Transverse colon (tissue), 4 donors: Measurements from ENCODE around the gene ZNF618. TPM values are rescaled to one million over a fixed set of nuclear protein-coding genes. Genes with fewer than 3 reads are reported as not detected.

Source experiments
- DNase-seq: peaks from one replicate; pipeline ENCODE4 v3.0.0-alpha.2; 2019
- H3K27ac ChIP-seq, 4 donors: fragments of 200-600 bp; sonication (generic); 2 replicates each; pipeline ENCODE4 v1.5.1; 2016 to 2018; ENCODE audit warnings: inconsistent platforms in 4 of 4
- H3K27me3 ChIP-seq: fragments of 200-600 bp; sonication (generic); 2 replicates; pipeline ENCODE4 v1.5.1; 2017; ENCODE audit warnings: inconsistent platforms
- H3K36me3 ChIP-seq, 4 donors: fragments of 200-600 bp; sonication (generic); 2 replicates each; pipeline ENCODE4 v1.5.1; 2017 to 2019; ENCODE audit warnings: inconsistent platforms in 4 of 4
- H3K4me1 ChIP-seq, 4 donors: fragments of 200-600 bp; sonication (generic); 2 replicates each; pipeline ENCODE4 v1.5.1; 2017 to 2020; ENCODE audit warnings: inconsistent platforms in 4 of 4
- H3K4me3 ChIP-seq, 4 donors: fragments of 200-600 bp; sonication (generic); 1 replicate in 1 of 4; 2 replicates in 3 of 4; pipeline versions ENCODE4 v1.5.1 to v1.6.1; 2017 to 2019; ENCODE audit warnings: inconsistent platforms in 4 of 4
- H3K9me3 ChIP-seq, 2 donors: fragments of 200-600 bp; sonication (generic); 2 replicates each; pipeline ENCODE4 v1.5.1; 2017 to 2019; ENCODE audit warnings: inconsistent platforms in 2 of 2
- EP300 ChIP-seq: sonication (generic); formaldehyde crosslinking; IDR thresholded peaks from one replicate; pipeline ENCODE4 v1.6.1; 2017; ENCODE audit warnings: antibody characterized with exemption, low read depth
- POLR2A ChIP-seq: fragments of 450-650 bp; IDR thresholded peaks from one replicate; pipeline ENCODE4 v1.6.1; 2016; ENCODE audit warnings: antibody characterized with exemption, mild to moderate bottlenecking, moderate library complexity
- POLR2AphosphoS5 ChIP-seq, 3 donors: sonication (generic); formaldehyde crosslinking; IDR thresholded peaks; one replicate each; pipeline ENCODE4 v1.6.1; 2016; ENCODE audit warnings: antibody characterized with exemption in 3 of 3
- WGBS, 2 donors: methylation state at CpG; one replicate each; pipeline ENCODE4 v1.1.5; 2018; ENCODE audit warnings: low coverage in 1 of 2; 5-methylcytosine and 5-hydroxymethylcytosine counted together
- in situ Hi-C, 4 donors: fragments of 200-750 bp; cut with MboI; loops; one replicate each; pipeline versions ENCODE4 v1.15.0 to v1.15.1; 2017; ENCODE audit warnings: low sequenced_read_pairs in 3 of 4, low pct_ligation_motif_present in 1 of 4, low pct_unique_long_range_greater_than_20kb in 1 of 4
- intact Hi-C: fragments of 100-400 bp; cut with DNase I; formaldehyde crosslinking; loops from one replicate; pipeline ENCODE4 v1.15.1; 2023; ENCODE audit warnings: low total_unique reads
- total RNA-seq, 4 donors: library from RNA; depleted of rRNA; stranded (reverse); fragments of >200 nt; gene quantifications; one replicate each; pipeline ENCODE4 v1.1.0, GENCODE V29; 2016
- TF ChIP-seq, protein P1 (sequence below), 5 experiments: fragments of 200-600 bp in 3 of 5; fragments of 450-650 bp in 2 of 5; sonication (generic) in 3 of 5; IDR thresholded peaks; 1 replicate in 2 of 5; 2 replicates in 3 of 5; pipeline ENCODE4 v1.5.1; 2016 to 2017; ENCODE audit warnings: antibody characterized with exemption in 5 of 5, inconsistent platforms in 3 of 5, mild to moderate bottlenecking in 2 of 5, moderate library complexity in 1 of 5

The ZNF618 gene, protein sequence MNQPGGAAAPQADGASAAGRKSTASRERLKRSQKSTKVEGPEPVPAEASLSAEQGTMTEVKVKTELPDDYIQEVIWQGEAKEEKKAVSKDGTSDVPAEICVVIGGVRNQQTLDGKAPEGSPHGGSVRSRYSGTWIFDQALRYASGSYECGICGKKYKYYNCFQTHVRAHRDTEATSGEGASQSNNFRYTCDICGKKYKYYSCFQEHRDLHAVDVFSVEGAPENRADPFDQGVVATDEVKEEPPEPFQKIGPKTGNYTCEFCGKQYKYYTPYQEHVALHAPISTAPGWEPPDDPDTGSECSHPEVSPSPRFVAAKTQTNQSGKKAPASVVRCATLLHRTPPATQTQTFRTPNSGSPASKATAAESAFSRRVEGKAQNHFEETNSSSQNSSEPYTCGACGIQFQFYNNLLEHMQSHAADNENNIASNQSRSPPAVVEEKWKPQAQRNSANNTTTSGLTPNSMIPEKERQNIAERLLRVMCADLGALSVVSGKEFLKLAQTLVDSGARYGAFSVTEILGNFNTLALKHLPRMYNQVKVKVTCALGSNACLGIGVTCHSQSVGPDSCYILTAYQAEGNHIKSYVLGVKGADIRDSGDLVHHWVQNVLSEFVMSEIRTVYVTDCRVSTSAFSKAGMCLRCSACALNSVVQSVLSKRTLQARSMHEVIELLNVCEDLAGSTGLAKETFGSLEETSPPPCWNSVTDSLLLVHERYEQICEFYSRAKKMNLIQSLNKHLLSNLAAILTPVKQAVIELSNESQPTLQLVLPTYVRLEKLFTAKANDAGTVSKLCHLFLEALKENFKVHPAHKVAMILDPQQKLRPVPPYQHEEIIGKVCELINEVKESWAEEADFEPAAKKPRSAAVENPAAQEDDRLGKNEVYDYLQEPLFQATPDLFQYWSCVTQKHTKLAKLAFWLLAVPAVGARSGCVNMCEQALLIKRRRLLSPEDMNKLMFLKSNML
- 1 to 10 TPM; 2.2 to 8.6 (median 4.0) TPM for total RNA-seq

DNA sequence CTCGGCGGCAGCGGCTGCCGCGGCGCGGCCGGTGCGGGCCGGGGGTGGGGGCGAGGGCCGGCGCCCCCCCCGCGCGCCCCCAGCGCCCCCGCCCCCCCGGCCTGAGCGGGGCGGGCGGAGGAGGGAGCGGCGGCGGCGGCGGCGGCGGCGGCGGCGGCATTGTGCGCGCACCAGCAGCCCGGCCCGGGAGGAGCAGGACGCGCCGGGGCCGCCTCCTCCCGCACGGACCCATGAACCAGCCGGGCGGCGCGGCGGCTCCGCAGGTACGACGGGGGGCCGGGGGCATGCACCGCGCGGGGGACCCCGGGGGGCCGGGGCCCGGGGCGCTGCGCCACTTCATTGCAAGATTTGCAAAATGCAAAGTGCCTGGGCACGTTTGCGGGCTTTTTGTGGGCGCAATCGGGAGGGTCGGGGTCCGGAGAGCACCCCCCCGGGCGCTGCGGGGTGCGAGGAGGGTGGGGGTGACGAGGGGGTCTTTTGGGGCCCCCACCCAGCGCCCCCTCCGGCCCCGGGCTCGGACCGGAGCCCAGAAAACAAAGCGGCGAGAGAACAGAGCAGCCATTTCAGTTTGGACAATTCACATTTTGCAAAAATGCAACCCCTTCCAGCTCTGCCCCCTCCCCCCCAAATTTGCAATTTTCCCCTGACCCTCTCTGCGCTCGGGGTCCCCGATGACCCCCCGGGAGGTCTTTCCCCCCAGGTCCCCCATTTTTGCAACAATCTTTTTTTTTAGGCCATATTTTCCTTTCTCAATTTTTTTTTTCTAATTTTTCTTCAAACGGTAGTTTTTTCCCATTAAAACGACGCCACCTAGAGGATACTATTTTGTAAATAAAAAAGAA is at the start of gene ZNF618:
Gene ZNF618 (plus strand): TSS at position 159 of the 842 bp plus-strand sequence. CDS start 72 bp downstream, at position 231.
- intact Hi-C loops (no loop called here), in situ Hi-C loops (no loop called here)
- Histone ChIP-seq H3K27me3 (peaks cover 2% of the 10 kb centered on the region), H3K36me3 (no peaks in the 10 kb centered on the region), H3K27ac (peak within 1 kb of the TSS; percentile 70 to 80 (median 74)), H3K9me3 (no peaks in the 10 kb centered on the region), H3K4me3 (peak within 1 kb of the TSS; percentile 83 to 94 (median 92)), H3K4me1 (peaks cover 0 to 14% (median 4%) of the 10 kb centered on the region in 4 donors)
- WGBS, 2 donors, result 1 to 2% methylated on average over 7 to 46 of the region's 84 CpGs
- TF ChIP-seq, protein P1, sequence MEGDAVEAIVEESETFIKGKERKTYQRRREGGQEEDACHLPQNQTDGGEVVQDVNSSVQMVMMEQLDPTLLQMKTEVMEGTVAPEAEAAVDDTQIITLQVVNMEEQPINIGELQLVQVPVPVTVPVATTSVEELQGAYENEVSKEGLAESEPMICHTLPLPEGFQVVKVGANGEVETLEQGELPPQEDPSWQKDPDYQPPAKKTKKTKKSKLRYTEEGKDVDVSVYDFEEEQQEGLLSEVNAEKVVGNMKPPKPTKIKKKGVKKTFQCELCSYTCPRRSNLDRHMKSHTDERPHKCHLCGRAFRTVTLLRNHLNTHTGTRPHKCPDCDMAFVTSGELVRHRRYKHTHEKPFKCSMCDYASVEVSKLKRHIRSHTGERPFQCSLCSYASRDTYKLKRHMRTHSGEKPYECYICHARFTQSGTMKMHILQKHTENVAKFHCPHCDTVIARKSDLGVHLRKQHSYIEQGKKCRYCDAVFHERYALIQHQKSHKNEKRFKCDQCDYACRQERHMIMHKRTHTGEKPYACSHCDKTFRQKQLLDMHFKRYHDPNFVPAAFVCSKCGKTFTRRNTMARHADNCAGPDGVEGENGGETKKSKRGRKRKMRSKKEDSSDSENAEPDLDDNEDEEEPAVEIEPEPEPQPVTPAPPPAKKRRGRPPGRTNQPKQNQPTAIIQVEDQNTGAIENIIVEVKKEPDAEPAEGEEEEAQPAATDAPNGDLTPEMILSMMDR (IDR thresholded peaks at IDR 0.05), result peak; percentile 42 to 62 (median 54)
- no peak for TF ChIP-seq POLR2AphosphoS5 (IDR thresholded peaks at IDR 0.05)
- DNase-seq, result peak; percentile 24

- WGBS, 2 donors, result 32 to 45% methylated on average over 1 of the region's 1 CpG
Observed at GRCh38 chr9:113828221-113828620, 47.9 kb upstream of the ZNF618 start.

GRCh38 chr9:113837334-113837733 is 38.8 kb upstream of the ZNF618 start:
- in situ Hi-C loops, result no loop called here
- no peak for DNase-seq
- H3K27ac ChIP-seq, result no peak overlapping the region
- no peaks in the 10 kb centered on the region for H3K27me3 ChIP-seq
- no peaks in the 10 kb centered on the region for H3K36me3 ChIP-seq
- no peaks in the 10 kb centered on the region for H3K4me1 ChIP-seq
- WGBS, 2 donors, result 91 to 98% methylated on average over 3 of the region's 3 CpGs
- no peak for TF ChIP-seq EP300
- TF ChIP-seq POLR2AphosphoS5 (IDR thresholded peaks at IDR 0.05), result no peak
- no peak for TF ChIP-seq POLR2A
- TF ChIP-seq, protein P1 (IDR thresholded peaks at IDR 0.05), result no peak
- no peak overlapping the region for H3K4me3 ChIP-seq
- H3K9me3 ChIP-seq, result peaks cover 0 to 7% of the 10 kb centered on the region in 2 donors
- intact Hi-C loops, result no loop called here

More at GRCh38 chr9:113828221-113828620, 47.9 kb upstream of the ZNF618 start:
- Histone ChIP-seq H3K4me3 (no peak overlapping the region), H3K27me3 (no peaks in the 10 kb centered on the region), H3K36me3 (no peaks in the 10 kb centered on the region), H3K4me1 (no peaks in the 10 kb centered on the region), H3K27ac (no peak overlapping the region), H3K9me3 (peaks cover 0 to 12% of the 10 kb centered on the region in 2 donors)
- intact Hi-C loops, result no loop called here
- no peak for DNase-seq
- in situ Hi-C loops, result loop anchor here in 1 of 4 donors (10.0 kb wide), 1 partner anchor 63 kb away; no protein-coding TSS in a partner anchor
- no peak for TF ChIP-seq EP300
- no peak for TF ChIP-seq POLR2AphosphoS5 (IDR thresholded peaks at IDR 0.05)
- TF ChIP-seq POLR2A, result no peak
- TF ChIP-seq, protein P1 (IDR thresholded peaks at IDR 0.05), result no peak
